ENCODE results near the gene INPP4B.

DNA sequence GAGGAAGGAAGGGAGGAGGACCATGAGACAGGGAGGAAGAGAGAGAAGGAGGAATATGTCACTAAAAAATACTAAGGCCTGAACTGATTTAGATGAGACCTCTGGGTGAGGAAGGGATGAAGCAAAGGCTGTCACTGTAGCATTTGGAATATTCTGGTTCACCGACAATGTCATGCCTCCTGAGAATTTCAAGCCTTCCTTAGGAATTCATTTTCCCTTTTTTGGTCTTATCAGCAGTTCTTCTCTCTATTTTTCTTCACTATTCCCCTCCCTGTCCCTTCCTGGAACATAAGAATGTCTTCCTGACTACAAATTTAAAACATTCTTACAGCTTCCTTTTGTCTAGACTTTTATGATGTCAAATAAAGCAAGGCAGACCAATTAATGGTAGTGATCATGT is 527.8 kb downstream of the INPP4B start:
- TF ChIP-seq CTCF (IDR thresholded peaks at IDR 0.05) (no peak), POLR2A (IDR thresholded peaks at IDR 0.05) (no peak)

Data from Peyer's patch (tissue), 4 donors.